Hepatocyte (in vitro differentiated cells): ENCODE results near the gene MUC5B. TPM values are rescaled to one million over a fixed set of nuclear protein-coding genes. Genes with fewer than 3 reads are reported as not detected.

Experiments
- DNase-seq: peaks from one replicate; pipeline ENCODE4 v3.0.0-alpha.2; 2016; ENCODE audit warnings: low spot score
- H2AFZ ChIP-seq: fragments of 200-600 bp; sonication (generic); 2 replicates; pipeline ENCODE4 v1.6.0; 2016; ENCODE audit warnings: antibody characterized with exemption, mild to moderate bottlenecking
- H3K27ac ChIP-seq: fragments of 200-600 bp; sonication (generic); 2 replicates; pipeline ENCODE4 v1.5.1; 2016; ENCODE audit warnings: mild to moderate bottlenecking
- H3K27me3 ChIP-seq: fragments of 200-600 bp; sonication (generic); 2 replicates; pipeline ENCODE4 v1.6.1; 2016
- H3K36me3 ChIP-seq: fragments of 200-600 bp; sonication (generic); replicated peaks from 2 replicates; pipeline ENCODE4 v1.5.1; 2016; ENCODE audit warnings: low read depth; ENCODE audit not compliant: insufficient read depth
- H3K4me1 ChIP-seq: fragments of 200-600 bp; sonication (generic); 2 replicates; pipeline ENCODE4 v1.5.1; 2016; ENCODE audit warnings: mild to moderate bottlenecking, moderate library complexity; ENCODE audit not compliant: insufficient read depth
- H3K4me2 ChIP-seq: fragments of 200-600 bp; sonication (generic); 2 replicates; pipeline ENCODE4 v1.6.0; 2016
- H3K4me3 ChIP-seq: fragments of 200-600 bp; sonication (generic); 2 replicates; pipeline ENCODE4 v1.5.1; 2016; ENCODE audit warnings: mild to moderate bottlenecking
- H3K79me2 ChIP-seq: fragments of 200-600 bp; sonication (generic); 2 replicates; pipeline ENCODE4 v1.6.0; 2017; ENCODE audit warnings: mild to moderate bottlenecking
- H3K9me2 ChIP-seq: fragments of 200-600 bp; sonication (generic); replicated peaks from 2 replicates; pipeline ENCODE4 v1.6.0; 2017; ENCODE audit warnings: mild to moderate bottlenecking; ENCODE audit not compliant: insufficient read depth
- H3K9me3 ChIP-seq: fragments of 200-600 bp; sonication (generic); 2 replicates; pipeline ENCODE4 v1.5.1; 2016; ENCODE audit warnings: low read depth, mild to moderate bottlenecking
- H4K20me1 ChIP-seq: fragments of 200-600 bp; sonication (generic); 2 replicates; pipeline ENCODE4 v1.6.0; 2016; ENCODE audit warnings: mild to moderate bottlenecking; ENCODE audit not compliant: insufficient read depth, poor library complexity, severe bottlenecking
- CTCF ChIP-seq: fragments of 200-600 bp; sonication (generic); IDR thresholded peaks from 2 replicates; pipeline ENCODE4 v1.5.1; 2016; ENCODE audit warnings: antibody characterized with exemption, mild to moderate bottlenecking; ENCODE audit not compliant: poor library complexity
- EZH2 ChIP-seq: fragments of 200-600 bp; sonication (generic); IDR thresholded peaks from 2 replicates; pipeline ENCODE4 v1.6.1; 2016; ENCODE audit warnings: antibody characterized with exemption, mild to moderate bottlenecking, borderline replicate concordance
- EZH2phosphoT487 ChIP-seq: fragments of 200-600 bp; sonication (generic); IDR thresholded peaks from one replicate; pipeline ENCODE4 v1.6.1; 2018; ENCODE audit warnings: antibody characterized with exemption, mild to moderate bottlenecking, low read depth, moderate library complexity; ENCODE audit not compliant: unreplicated experiment, severe bottlenecking
- WGBS: methylation state at CpG from one replicate; pipeline ENCODE4 v1.1.6; 2016; ENCODE audit warnings: low lambda C conversion rate; ENCODE audit errors: missing lambda C conversion rate; 5-methylcytosine and 5-hydroxymethylcytosine counted together
- polyA plus RNA-seq: library from polyadenylated mRNA; unstranded; fragments of >200 nt; fragmentation: Nextera tagmentation; extraction: Ambion mirVana; gene quantifications from 2 replicates; pipeline ENCODE4 v1.2.1, GENCODE V29; 2016
- total RNA-seq: library from RNA; depleted of rRNA; stranded (reverse); fragments of >200 nt; gene quantifications from 2 replicates; pipeline ENCODE4 v1.2.3, GENCODE V29; 2014

MUC5B gene
- total and polyA plus RNA-seq, 2 experiments from 2014 or later: 0.07 to 0.15 TPM

GRCh38 chr11:1267441-1268100 is 44.7 kb downstream of the MUC5B start:
- 92% methylated on average over 9 of the region's 9 CpGs for WGBS
- Histone ChIP-seq H4K20me1 (no peaks in the 10 kb centered on the region), H3K9me2 (no peaks in the 10 kb centered on the region), H2AFZ (no peak overlapping the region), H3K4me3 (no peak overlapping the region), H3K4me1 (peaks cover 5% of the 10 kb centered on the region), H3K27ac (no peak overlapping the region), H3K79me2 (no peaks in the 10 kb centered on the region), H3K4me2 (no peak overlapping the region), H3K36me3 (no peaks in the 10 kb centered on the region), H3K27me3 (no peaks in the 10 kb centered on the region), H3K9me3 (no peaks in the 10 kb centered on the region)
- DNase-seq: no peak
- TF ChIP-seq CTCF: no peak
- TF ChIP-seq EZH2: no peak
- TF ChIP-seq EZH2phosphoT487: no peak

- no peaks in the 10 kb centered on the region for H3K79me2 ChIP-seq
- 85% methylated on average over 5 of the region's 5 CpGs for WGBS
- TF ChIP-seq EZH2phosphoT487 (no peak), EZH2 (no peak), CTCF (no peak)
- H3K4me2 ChIP-seq: no peak overlapping the region
- no peak overlapping the region for H3K4me3 ChIP-seq
- H3K9me2 ChIP-seq: no peaks in the 10 kb centered on the region
- H3K36me3 ChIP-seq: no peaks in the 10 kb centered on the region
- H4K20me1 ChIP-seq: no peaks in the 10 kb centered on the region
- H3K27me3 ChIP-seq: no peaks in the 10 kb centered on the region
- H3K27ac ChIP-seq: no peak overlapping the region
- H2AFZ ChIP-seq: no peak overlapping the region
- DNase-seq: no peak
- no peaks in the 10 kb centered on the region for H3K4me1 ChIP-seq
- no peaks in the 10 kb centered on the region for H3K9me3 ChIP-seq
Observed at GRCh38 chr11:1269957-1270356, 47.1 kb downstream of the MUC5B start.

DNA sequence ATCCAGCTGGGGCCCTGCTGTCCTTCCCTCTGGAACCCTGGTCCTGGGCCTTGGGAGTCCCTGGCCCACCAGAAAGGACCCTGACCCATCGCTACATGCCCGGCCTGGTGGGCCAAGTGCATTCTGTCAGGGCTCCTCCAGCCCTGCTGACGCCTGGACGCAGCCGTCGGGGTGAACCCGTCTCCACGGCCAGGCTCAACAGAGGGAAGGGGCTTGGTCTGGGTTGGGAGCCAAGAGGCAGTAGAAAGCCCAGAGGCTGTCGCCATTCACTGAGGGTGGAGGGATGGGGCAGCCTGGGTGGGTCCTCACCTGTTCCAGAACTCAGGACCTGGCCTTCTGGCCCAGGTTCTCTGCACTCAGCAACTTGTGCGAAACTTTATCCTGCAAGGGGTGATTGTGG is 47.6 kb downstream of the MUC5B start:
- Histone ChIP-seq H3K27ac (no peak overlapping the region), H4K20me1 (no peaks in the 10 kb centered on the region), H3K4me1 (no peaks in the 10 kb centered on the region), H3K36me3 (no peaks in the 10 kb centered on the region), H3K4me2 (no peak overlapping the region), H3K9me3 (no peaks in the 10 kb centered on the region), H3K4me3 (no peak overlapping the region), H3K27me3 (no peaks in the 10 kb centered on the region), H3K9me2 (no peaks in the 10 kb centered on the region), H3K79me2 (no peaks in the 10 kb centered on the region), H2AFZ (no peak overlapping the region)
- TF ChIP-seq CTCF: no peak
- no peak for TF ChIP-seq EZH2phosphoT487
- TF ChIP-seq EZH2: no peak
- no peak for DNase-seq
- WGBS: 93% methylated on average over 10 of the region's 10 CpGs
